Mesendoderm (in vitro differentiated cells): ENCODE data around the gene RPS16.
A peak's percentile ranks its signal among the peaks of the same experiment; 100 is the strongest.

Experiments
- DNase-seq: peaks from one replicate; pipeline ENCODE4 v3.0.0; 2013
- H2AK5ac ChIP-seq: 2 replicates; pipeline ENCODE4 v1.6.1; 2013; ENCODE audit warnings: low read length, inconsistent platforms
- H2BK120ac ChIP-seq: 2 replicates; pipeline ENCODE4 v1.6.1; 2013; ENCODE audit warnings: low read depth, mild to moderate bottlenecking, low read length, moderate library complexity, mixed read lengths
- H2BK15ac ChIP-seq: replicated peaks from 2 replicates; pipeline ENCODE4 v1.6.1; 2013; ENCODE audit warnings: low read depth, mild to moderate bottlenecking, moderate library complexity
- H2BK5ac ChIP-seq: 2 replicates; pipeline ENCODE4 v1.6.1; 2013; ENCODE audit warnings: low read length, inconsistent platforms
- H3K18ac ChIP-seq: 2 replicates; pipeline ENCODE4 v1.6.1; 2013; ENCODE audit warnings: mild to moderate bottlenecking, low read length, mixed read lengths
- H3K23ac ChIP-seq: one replicate; pipeline ENCODE4 v1.6.1; 2013; ENCODE audit warnings: low read length
- H3K27ac ChIP-seq: 2 replicates; pipeline ENCODE4 v1.5.1; 2013; ENCODE audit warnings: low read depth, mild to moderate bottlenecking, inconsistent platforms, low read length, moderate library complexity
- H3K27me3 ChIP-seq: 2 replicates; pipeline ENCODE4 v1.6.1; 2013; ENCODE audit warnings: low read length, control low read depth, mild to moderate bottlenecking, inconsistent platforms; ENCODE audit not compliant: insufficient read depth, poor library complexity
- H3K36me3 ChIP-seq: 2 replicates; pipeline ENCODE4 v1.6.1; 2013; ENCODE audit warnings: low read length, inconsistent platforms; ENCODE audit not compliant: control insufficient read depth, insufficient read depth
- H3K4ac ChIP-seq: one replicate; pipeline ENCODE4 v1.6.1; 2013; ENCODE audit warnings: low read depth, mild to moderate bottlenecking, low read length, moderate library complexity
- H3K4me1 ChIP-seq: 2 replicates; pipeline ENCODE4 v1.6.1; 2013; ENCODE audit warnings: low read depth, low read length, inconsistent platforms; ENCODE audit not compliant: control insufficient read depth
- H3K4me2 ChIP-seq: 2 replicates; pipeline ENCODE4 v1.6.1; 2013; ENCODE audit warnings: low read length
- H3K4me3 ChIP-seq: 2 replicates; pipeline ENCODE4 v1.5.1; 2013; ENCODE audit warnings: mild to moderate bottlenecking, low read length
- H3K56ac ChIP-seq: one replicate; pipeline ENCODE4 v1.6.1; 2013; ENCODE audit warnings: low read length
- H3K79me1 ChIP-seq: 2 replicates; pipeline ENCODE4 v1.6.1; 2013; ENCODE audit warnings: low read length, inconsistent platforms
- H3K79me2 ChIP-seq: 2 replicates; pipeline ENCODE4 v1.6.1; 2013; ENCODE audit warnings: mild to moderate bottlenecking, low read length; ENCODE audit not compliant: control insufficient read depth, insufficient read depth
- H3K9ac ChIP-seq: 2 replicates; pipeline ENCODE4 v1.6.1; 2013; ENCODE audit warnings: low read length, inconsistent platforms
- H4K5ac ChIP-seq: one replicate; pipeline ENCODE4 v1.6.1; 2013; ENCODE audit warnings: low read length
- H4K8ac ChIP-seq: one replicate; pipeline ENCODE4 v1.6.1; 2013; ENCODE audit warnings: low read depth, mild to moderate bottlenecking, control low read depth, low read length, moderate library complexity
- WGBS: extraction: QIAGEN DNeasy Blood & Tissue Kit; methylation state at CpG from one replicate; pipeline ENCODE4 v1.1.7; 2013; ENCODE audit warnings: low lambda C conversion rate, missing lambda C conversion rate; ENCODE audit not compliant: insufficient coverage; ENCODE audit errors: extremely low coverage; 5-methylcytosine and 5-hydroxymethylcytosine counted together

The RPS16 gene

DNA sequence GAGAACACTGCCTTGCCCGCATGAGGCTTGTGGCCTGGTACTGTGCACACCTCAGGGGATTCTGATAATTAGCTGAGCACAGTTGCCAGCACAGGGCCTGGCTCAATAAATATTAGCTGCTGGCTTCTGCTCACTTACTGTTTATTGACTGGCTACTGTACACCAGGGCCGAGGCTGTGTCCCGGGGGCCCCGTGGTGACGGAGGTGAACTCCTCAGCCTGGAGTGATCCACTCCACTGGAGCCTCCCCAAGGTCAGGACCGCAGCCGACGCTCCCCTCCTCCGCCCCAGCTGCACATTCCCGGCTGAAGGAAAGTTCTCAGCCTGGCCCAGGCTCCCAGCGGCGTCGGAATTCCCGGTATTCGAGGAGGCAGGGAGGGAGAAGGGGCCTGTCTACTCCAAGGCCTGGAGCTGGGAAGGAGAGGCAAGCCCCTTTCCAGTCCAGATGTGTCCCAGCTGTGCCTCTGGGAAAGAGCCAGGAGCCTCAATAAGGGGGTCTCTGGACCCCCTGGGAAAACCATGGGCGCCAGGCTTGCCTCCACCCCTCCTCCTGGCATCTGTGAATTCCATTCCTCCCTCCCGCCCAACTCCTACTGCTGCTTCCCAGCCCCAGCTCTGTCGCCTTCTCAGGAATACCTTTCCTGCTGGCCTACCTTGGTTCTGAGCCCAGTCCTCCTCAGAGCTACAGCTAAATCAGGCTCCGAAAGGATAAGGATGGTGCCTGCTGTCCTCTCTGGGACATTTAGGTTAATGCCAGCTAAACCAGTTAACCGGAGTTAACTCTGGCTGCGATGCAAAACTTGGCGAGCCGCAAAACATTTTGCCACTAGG lies 7.3 kb downstream of the RPS16 start:
- peak overlapping the region; percentile 81 for H3K23ac ChIP-seq
- H3K36me3 ChIP-seq: peaks cover 30% of the 10 kb centered on the region
- H3K79me2 ChIP-seq: peaks cover 3% of the 10 kb centered on the region
- no peak overlapping the region for H3K4me3 ChIP-seq
- H3K27ac ChIP-seq: peak overlapping the region; percentile 89
- no peak overlapping the region for H2BK15ac ChIP-seq
- peak overlapping the region; percentile 41 for H3K4ac ChIP-seq
- no peak overlapping the region for H2BK120ac ChIP-seq
- DNase-seq: peak; percentile 97
- no peak overlapping the region for H4K8ac ChIP-seq
- no peaks in the 10 kb centered on the region for H3K27me3 ChIP-seq
- H3K4me2 ChIP-seq: no peak overlapping the region
- no CpG with 5 or more reads among the region's 23 CpGs for WGBS
- no peak overlapping the region for H2AK5ac ChIP-seq
- H4K5ac ChIP-seq: no peak overlapping the region
- H3K9ac ChIP-seq: peak overlapping the region; percentile 62
- H3K56ac ChIP-seq: peak overlapping the region; percentile 68
- H2BK5ac ChIP-seq: peak overlapping the region; percentile 65
- H3K4me1 ChIP-seq: peaks cover 8% of the 10 kb centered on the region
- H3K79me1 ChIP-seq: peaks cover 10% of the 10 kb centered on the region
- H3K18ac ChIP-seq: peak overlapping the region; percentile 88

DNA sequence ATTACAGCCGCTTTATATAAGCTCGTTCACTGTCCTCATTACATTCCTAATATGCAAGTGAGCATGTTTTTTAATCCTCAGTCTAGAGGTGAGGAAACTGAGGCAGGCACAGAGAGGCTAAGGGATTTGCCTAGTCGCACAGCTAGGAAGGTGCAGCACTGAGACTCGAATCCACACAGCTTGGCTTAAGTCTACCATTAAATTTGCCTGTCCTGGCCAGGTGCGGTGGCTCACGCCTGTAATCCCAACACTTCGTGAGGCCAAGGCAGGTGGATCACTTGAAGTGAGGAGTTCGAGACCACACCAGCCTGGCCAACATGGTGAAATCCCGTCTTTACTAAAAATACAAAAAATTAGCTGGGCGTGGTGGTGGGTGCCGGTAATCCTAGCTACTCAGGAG lies 8.0 kb downstream of the RPS16 start:
- H3K79me2 ChIP-seq: no peaks in the 10 kb centered on the region
- no peak overlapping the region for H4K5ac ChIP-seq
- H3K36me3 ChIP-seq: peaks cover 25% of the 10 kb centered on the region
- H3K4me3 ChIP-seq: no peak overlapping the region
- no peak overlapping the region for H2AK5ac ChIP-seq
- no peak overlapping the region for H3K4ac ChIP-seq
- H4K8ac ChIP-seq: no peak overlapping the region
- H2BK120ac ChIP-seq: no peak overlapping the region
- H2BK15ac ChIP-seq: no peak overlapping the region
- H3K56ac ChIP-seq: no peak overlapping the region
- no peak overlapping the region for H2BK5ac ChIP-seq
- no peak overlapping the region for H3K4me2 ChIP-seq
- no peak overlapping the region for H3K27ac ChIP-seq
- no peak overlapping the region for H3K23ac ChIP-seq
- peaks cover 8% of the 10 kb centered on the region for H3K4me1 ChIP-seq
- peaks cover 4% of the 10 kb centered on the region for H3K79me1 ChIP-seq
- H3K18ac ChIP-seq: no peak overlapping the region
- no peak overlapping the region for H3K9ac ChIP-seq
- H3K27me3 ChIP-seq: no peaks in the 10 kb centered on the region
- no peak for DNase-seq
- WGBS: no CpG with 5 or more reads among the region's 11 CpGs

DNA sequence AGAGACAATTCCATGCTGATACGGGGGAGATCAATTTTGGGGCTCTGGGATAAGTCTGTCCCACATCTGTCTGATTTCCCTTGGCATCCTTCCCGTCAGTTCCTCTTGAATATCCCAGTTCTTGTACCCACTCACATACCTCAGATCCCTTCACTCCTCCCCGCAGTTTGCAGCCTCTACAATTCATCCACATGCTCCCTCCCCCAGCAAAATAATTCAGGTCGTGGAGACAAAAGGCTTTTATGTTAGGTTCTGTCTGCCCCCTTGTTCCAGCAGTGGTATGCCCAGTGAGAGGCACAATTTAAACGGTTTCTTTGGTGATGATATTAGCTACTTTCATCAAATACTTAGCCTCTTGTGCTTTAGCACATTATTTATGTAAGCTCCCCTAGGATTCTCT lies 9.6 kb downstream of the RPS16 start:
- no peak overlapping the region for H3K27ac ChIP-seq
- peaks cover 4% of the 10 kb centered on the region for H3K79me1 ChIP-seq
- no peaks in the 10 kb centered on the region for H3K79me2 ChIP-seq
- no peak for DNase-seq
- no peak overlapping the region for H2BK5ac ChIP-seq
- H3K23ac ChIP-seq: no peak overlapping the region
- no CpG with 5 or more reads among the region's 5 CpGs for WGBS
- no peak overlapping the region for H3K9ac ChIP-seq
- no peak overlapping the region for H4K8ac ChIP-seq
- no peak overlapping the region for H4K5ac ChIP-seq
- no peak overlapping the region for H2BK120ac ChIP-seq
- no peak overlapping the region for H2AK5ac ChIP-seq
- H3K4me3 ChIP-seq: no peak overlapping the region
- H2BK15ac ChIP-seq: no peak overlapping the region
- peaks cover 8% of the 10 kb centered on the region for H3K4me1 ChIP-seq
- H3K56ac ChIP-seq: no peak overlapping the region
- H3K27me3 ChIP-seq: no peaks in the 10 kb centered on the region
- no peak overlapping the region for H3K4ac ChIP-seq
- H3K4me2 ChIP-seq: no peak overlapping the region
- H3K36me3 ChIP-seq: peaks cover 28% of the 10 kb centered on the region
- H3K18ac ChIP-seq: no peak overlapping the region

DNA sequence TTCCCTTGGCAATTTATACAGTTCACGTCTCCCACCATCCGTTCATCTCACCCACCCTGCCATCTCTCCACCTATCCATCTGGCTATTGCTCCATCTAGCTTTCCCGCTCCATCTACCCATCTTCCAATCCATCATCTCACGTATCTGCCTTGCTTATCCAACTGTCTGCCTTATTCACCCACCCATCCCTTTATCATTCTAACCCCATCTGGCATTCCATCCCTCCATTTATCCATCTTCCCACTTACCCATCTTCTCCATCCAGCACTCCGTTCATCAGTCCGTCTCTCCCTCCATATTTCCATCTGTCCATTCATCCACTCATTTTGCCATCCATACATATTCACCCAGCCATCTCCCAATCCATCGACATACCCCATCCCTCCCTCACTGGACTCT lies 10.0 kb downstream of the RPS16 start:
- no peak overlapping the region for H3K56ac ChIP-seq
- no peak overlapping the region for H2BK5ac ChIP-seq
- no peak for DNase-seq
- H3K18ac ChIP-seq: no peak overlapping the region
- no peak overlapping the region for H3K27ac ChIP-seq
- 100% methylated on average over 3 of the region's 7 CpGs for WGBS
- no peak overlapping the region for H2BK15ac ChIP-seq
- no peak overlapping the region for H4K5ac ChIP-seq
- H3K79me1 ChIP-seq: peaks cover 4% of the 10 kb centered on the region
- H3K79me2 ChIP-seq: no peaks in the 10 kb centered on the region
- no peak overlapping the region for H3K9ac ChIP-seq
- H3K4me3 ChIP-seq: no peak overlapping the region
- H2BK120ac ChIP-seq: no peak overlapping the region
- no peaks in the 10 kb centered on the region for H3K27me3 ChIP-seq
- H2AK5ac ChIP-seq: no peak overlapping the region
- peaks cover 6% of the 10 kb centered on the region for H3K4me1 ChIP-seq
- H3K23ac ChIP-seq: no peak overlapping the region
- H4K8ac ChIP-seq: no peak overlapping the region
- H3K4me2 ChIP-seq: no peak overlapping the region
- peaks cover 30% of the 10 kb centered on the region for H3K36me3 ChIP-seq
- no peak overlapping the region for H3K4ac ChIP-seq

GRCh38 chr19:39424934-39425333 lies 10.8 kb downstream of the RPS16 start:
- no peak overlapping the region for H3K18ac ChIP-seq
- H3K27me3 ChIP-seq: no peaks in the 10 kb centered on the region
- H2BK120ac ChIP-seq: no peak overlapping the region
- peaks cover 4% of the 10 kb centered on the region for H3K79me1 ChIP-seq
- no peak overlapping the region for H3K27ac ChIP-seq
- DNase-seq: no peak
- H4K5ac ChIP-seq: no peak overlapping the region
- H2BK15ac ChIP-seq: no peak overlapping the region
- H3K79me2 ChIP-seq: no peaks in the 10 kb centered on the region
- H3K4me2 ChIP-seq: no peak overlapping the region
- H3K4ac ChIP-seq: no peak overlapping the region
- H2AK5ac ChIP-seq: no peak overlapping the region
- peaks cover 6% of the 10 kb centered on the region for H3K4me1 ChIP-seq
- no peak overlapping the region for H3K9ac ChIP-seq
- no peak overlapping the region for H2BK5ac ChIP-seq
- H3K36me3 ChIP-seq: peaks cover 32% of the 10 kb centered on the region
- no CpG with 5 or more reads among the region's 16 CpGs for WGBS
- H3K56ac ChIP-seq: no peak overlapping the region
- no peak overlapping the region for H3K4me3 ChIP-seq
- H3K23ac ChIP-seq: no peak overlapping the region
- H4K8ac ChIP-seq: no peak overlapping the region
